GM12878 (cell line): ENCODE measurements around the gene VRK3. TPM values are rescaled to one million over a fixed set of nuclear protein-coding genes. Genes with fewer than 3 reads are reported as not detected.

Experiments used
- IKZF2 ChIP-seq, 2 experiments: fragments of 450-650 bp; IDR thresholded peaks; 2 replicates each; pipeline ENCODE4 v1.6.1; 2017; ENCODE audit warnings: mild to moderate bottlenecking in 2 of 2, moderate library complexity in 2 of 2
- KDM1A ChIP-seq: fragments of 200-600 bp; sonication (generic); IDR thresholded peaks from 2 replicates; pipeline ENCODE4 v1.6.1; 2016; ENCODE audit warnings: borderline replicate concordance
- MXI1 ChIP-seq: fragments of 150-350 bp; IDR thresholded peaks from 2 replicates; pipeline ENCODE4 v1.6.1; 2011; ENCODE audit warnings: low read depth, mild to moderate bottlenecking, inconsistent platforms, low read length, improper control_type of control experiment
- RAD51 ChIP-seq: fragments of 450-650 bp; IDR thresholded peaks from 2 replicates; pipeline ENCODE4 v1.6.1; 2016; ENCODE audit warnings: moderate library complexity, mild to moderate bottlenecking, inconsistent platforms
- RFX5 ChIP-seq: IDR thresholded peaks from 2 replicates; pipeline ENCODE4 v1.6.1; 2011; ENCODE audit warnings: low read depth, low read length, improper control_type of control experiment
- polyA plus RNA-seq, 11 experiments: library from polyadenylated mRNA; depleted of rRNA in 4 of 11; unstranded in 6 of 11; stranded (reverse) in 5 of 11; fragments of >200 nt; fragmentation: Nextera tagmentation in 4 of 11; fragmentation: Illumina TruSeq in 1 of 11; extraction: Ambion mirVana in 4 of 11; extraction: Trizol in 1 of 11; gene quantifications; 1 replicate in 1 of 11; 2 replicates in 10 of 11; pipeline versions ENCODE4 v1.2.1 to v1.2.3, GENCODE V29; 2011 to 2016; ENCODE audit warnings: inconsistent platforms in 2 of 11, missing spikeins in 2 of 11, low read depth in 1 of 11
- total RNA-seq, 4 experiments: library from RNA; depleted of rRNA in 3 of 4; stranded (reverse); fragments of >200 nt in 3 of 4; fragmentation: Illumina TruSeq in 1 of 4; extraction: Trizol in 1 of 4; gene quantifications; 2 replicates each; pipeline versions ENCODE4 v1.2.1 to v1.2.3, GENCODE V29; 2013 to 2021
- TF ChIP-seq, protein P1 (sequence below): fragments of 450-650 bp; IDR thresholded peaks from 2 replicates; pipeline ENCODE4 v1.6.1; 2017; ENCODE audit warnings: mild to moderate bottlenecking
- TF ChIP-seq, protein P2 (sequence below): fragments of 450-650 bp; formaldehyde crosslinking; IDR thresholded peaks from 2 replicates; pipeline ENCODE4 v1.4.0; 2020; ENCODE audit warnings: mild to moderate bottlenecking, moderate library complexity
- TF ChIP-seq, protein P3 (sequence below): fragments of 450-650 bp; IDR thresholded peaks from 2 replicates; pipeline ENCODE4 v1.6.1; 2016; ENCODE audit warnings: mild to moderate bottlenecking
- TF ChIP-seq, protein P4 (sequence below): fragments of 450-650 bp; IDR thresholded peaks from 2 replicates; pipeline ENCODE4 v1.6.1; 2017; ENCODE audit warnings: mild to moderate bottlenecking, moderate library complexity

Gene VRK3
- total and polyA plus RNA-seq, 10 of the 15 experiments (the other 5 are each of a cell fraction or from before 2014, with no cell fraction given) = 17.3 to 61.9 (median 35.5) TPM

GRCh38 chr19:50000841-50001557, 24.2 kb downstream of the VRK3 start (continued):
- TF ChIP-seq MXI1 (no peak), IKZF2 (IDR thresholded peaks at IDR 0.05) (no peak), RFX5 (no peak), RAD51 (no peak), KDM1A (no peak)
- TF ChIP-seq, protein P1, sequence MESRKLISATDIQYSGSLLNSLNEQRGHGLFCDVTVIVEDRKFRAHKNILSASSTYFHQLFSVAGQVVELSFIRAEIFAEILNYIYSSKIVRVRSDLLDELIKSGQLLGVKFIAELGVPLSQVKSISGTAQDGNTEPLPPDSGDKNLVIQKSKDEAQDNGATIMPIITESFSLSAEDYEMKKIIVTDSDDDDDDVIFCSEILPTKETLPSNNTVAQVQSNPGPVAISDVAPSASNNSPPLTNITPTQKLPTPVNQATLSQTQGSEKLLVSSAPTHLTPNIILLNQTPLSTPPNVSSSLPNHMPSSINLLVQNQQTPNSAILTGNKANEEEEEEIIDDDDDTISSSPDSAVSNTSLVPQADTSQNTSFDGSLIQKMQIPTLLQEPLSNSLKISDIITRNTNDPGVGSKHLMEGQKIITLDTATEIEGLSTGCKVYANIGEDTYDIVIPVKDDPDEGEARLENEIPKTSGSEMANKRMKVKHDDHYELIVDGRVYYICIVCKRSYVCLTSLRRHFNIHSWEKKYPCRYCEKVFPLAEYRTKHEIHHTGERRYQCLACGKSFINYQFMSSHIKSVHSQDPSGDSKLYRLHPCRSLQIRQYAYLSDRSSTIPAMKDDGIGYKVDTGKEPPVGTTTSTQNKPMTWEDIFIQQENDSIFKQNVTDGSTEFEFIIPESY = no peak
- TF ChIP-seq, protein P2, sequence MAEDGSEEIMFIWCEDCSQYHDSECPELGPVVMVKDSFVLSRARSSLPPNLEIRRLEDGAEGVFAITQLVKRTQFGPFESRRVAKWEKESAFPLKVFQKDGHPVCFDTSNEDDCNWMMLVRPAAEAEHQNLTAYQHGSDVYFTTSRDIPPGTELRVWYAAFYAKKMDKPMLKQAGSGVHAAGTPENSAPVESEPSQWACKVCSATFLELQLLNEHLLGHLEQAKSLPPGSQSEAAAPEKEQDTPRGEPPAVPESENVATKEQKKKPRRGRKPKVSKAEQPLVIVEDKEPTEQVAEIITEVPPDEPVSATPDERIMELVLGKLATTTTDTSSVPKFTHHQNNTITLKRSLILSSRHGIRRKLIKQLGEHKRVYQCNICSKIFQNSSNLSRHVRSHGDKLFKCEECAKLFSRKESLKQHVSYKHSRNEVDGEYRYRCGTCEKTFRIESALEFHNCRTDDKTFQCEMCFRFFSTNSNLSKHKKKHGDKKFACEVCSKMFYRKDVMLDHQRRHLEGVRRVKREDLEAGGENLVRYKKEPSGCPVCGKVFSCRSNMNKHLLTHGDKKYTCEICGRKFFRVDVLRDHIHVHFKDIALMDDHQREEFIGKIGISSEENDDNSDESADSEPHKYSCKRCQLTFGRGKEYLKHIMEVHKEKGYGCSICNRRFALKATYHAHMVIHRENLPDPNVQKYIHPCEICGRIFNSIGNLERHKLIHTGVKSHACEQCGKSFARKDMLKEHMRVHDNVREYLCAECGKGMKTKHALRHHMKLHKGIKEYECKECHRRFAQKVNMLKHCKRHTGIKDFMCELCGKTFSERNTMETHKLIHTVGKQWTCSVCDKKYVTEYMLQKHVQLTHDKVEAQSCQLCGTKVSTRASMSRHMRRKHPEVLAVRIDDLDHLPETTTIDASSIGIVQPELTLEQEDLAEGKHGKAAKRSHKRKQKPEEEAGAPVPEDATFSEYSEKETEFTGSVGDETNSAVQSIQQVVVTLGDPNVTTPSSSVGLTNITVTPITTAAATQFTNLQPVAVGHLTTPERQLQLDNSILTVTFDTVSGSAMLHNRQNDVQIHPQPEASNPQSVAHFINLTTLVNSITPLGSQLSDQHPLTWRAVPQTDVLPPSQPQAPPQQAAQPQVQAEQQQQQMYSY (CRISPR knock-in tag) = no peak
- TF ChIP-seq, protein P3, sequence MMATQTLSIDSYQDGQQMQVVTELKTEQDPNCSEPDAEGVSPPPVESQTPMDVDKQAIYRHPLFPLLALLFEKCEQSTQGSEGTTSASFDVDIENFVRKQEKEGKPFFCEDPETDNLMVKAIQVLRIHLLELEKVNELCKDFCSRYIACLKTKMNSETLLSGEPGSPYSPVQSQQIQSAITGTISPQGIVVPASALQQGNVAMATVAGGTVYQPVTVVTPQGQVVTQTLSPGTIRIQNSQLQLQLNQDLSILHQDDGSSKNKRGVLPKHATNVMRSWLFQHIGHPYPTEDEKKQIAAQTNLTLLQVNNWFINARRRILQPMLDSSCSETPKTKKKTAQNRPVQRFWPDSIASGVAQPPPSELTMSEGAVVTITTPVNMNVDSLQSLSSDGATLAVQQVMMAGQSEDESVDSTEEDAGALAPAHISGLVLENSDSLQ = no peak
- TF ChIP-seq, protein P4, sequence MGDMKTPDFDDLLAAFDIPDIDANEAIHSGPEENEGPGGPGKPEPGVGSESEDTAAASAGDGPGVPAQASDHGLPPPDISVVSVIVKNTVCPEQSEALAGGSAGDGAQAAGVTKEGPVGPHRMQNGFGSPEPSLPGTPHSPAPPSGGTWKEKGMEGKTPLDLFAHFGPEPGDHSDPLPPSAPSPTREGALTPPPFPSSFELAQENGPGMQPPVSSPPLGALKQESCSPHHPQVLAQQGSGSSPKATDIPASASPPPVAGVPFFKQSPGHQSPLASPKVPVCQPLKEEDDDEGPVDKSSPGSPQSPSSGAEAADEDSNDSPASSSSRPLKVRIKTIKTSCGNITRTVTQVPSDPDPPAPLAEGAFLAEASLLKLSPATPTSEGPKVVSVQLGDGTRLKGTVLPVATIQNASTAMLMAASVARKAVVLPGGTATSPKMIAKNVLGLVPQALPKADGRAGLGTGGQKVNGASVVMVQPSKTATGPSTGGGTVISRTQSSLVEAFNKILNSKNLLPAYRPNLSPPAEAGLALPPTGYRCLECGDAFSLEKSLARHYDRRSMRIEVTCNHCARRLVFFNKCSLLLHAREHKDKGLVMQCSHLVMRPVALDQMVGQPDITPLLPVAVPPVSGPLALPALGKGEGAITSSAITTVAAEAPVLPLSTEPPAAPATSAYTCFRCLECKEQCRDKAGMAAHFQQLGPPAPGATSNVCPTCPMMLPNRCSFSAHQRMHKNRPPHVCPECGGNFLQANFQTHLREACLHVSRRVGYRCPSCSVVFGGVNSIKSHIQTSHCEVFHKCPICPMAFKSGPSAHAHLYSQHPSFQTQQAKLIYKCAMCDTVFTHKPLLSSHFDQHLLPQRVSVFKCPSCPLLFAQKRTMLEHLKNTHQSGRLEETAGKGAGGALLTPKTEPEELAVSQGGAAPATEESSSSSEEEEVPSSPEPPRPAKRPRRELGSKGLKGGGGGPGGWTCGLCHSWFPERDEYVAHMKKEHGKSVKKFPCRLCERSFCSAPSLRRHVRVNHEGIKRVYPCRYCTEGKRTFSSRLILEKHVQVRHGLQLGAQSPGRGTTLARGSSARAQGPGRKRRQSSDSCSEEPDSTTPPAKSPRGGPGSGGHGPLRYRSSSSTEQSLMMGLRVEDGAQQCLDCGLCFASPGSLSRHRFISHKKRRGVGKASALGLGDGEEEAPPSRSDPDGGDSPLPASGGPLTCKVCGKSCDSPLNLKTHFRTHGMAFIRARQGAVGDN = no peak
